Stimulated activated CD8-positive, alpha-beta memory T cell treated with anti-CD3 and anti-CD28 coated beads, Interleukin-7, amount 100 ng/mL, for 24 hours (primary cell): ENCODE measurements around the gene AQP2.
A peak's percentile ranks its signal among the peaks of the same experiment; 100 is the strongest.

ENCODE experiments used
- DNase-seq: peaks from one replicate; pipeline ENCODE4 v3.0.0-alpha.2; 2020; ENCODE audit warnings: low read depth

The AQP2 gene

GRCh38 chr12:49941556-49942511, 8.7 kb upstream of the AQP2 start:
- DNase-seq, result no peak

- DNase-seq, result no peak
Observed at GRCh38 chr12:49942512-49942893, 8.0 kb upstream of the AQP2 start.

- no peak for DNase-seq
Observed at GRCh38 chr12:49942921-49943624, 7.5 kb upstream of the AQP2 start.

GRCh38 chr12:49943625-49943960, 6.9 kb upstream of the AQP2 start:
- no peak for DNase-seq

- DNase-seq, result no peak
Observed at GRCh38 chr12:49944046-49944445, 6.5 kb upstream of the AQP2 start.

GRCh38 chr12:49944718-49945117, 5.8 kb upstream of the AQP2 start:
- no peak for DNase-seq

GRCh38 chr12:49945394-49946080, 5.0 kb upstream of the AQP2 start:
- DNase-seq, result peak; percentile 76

GRCh38 chr12:49946086-49946485, 4.5 kb upstream of the AQP2 start:
- DNase-seq, result no peak

- no peak for DNase-seq
Observed at GRCh38 chr12:49946497-49946896, 4.0 kb upstream of the AQP2 start.

GRCh38 chr12:49947593-49948226, 2.8 kb upstream of the AQP2 start:
- no peak for DNase-seq

GRCh38 chr12:49948866-49949845, 1.4 kb upstream of the AQP2 start:
- DNase-seq, result no peak

- DNase-seq, result no peak
Observed at GRCh38 chr12:49949866-49950265, 671 bp upstream of the AQP2 start.

- DNase-seq, result no peak
Observed at GRCh38 chr12:49951411-49952240, 1.1 kb downstream of the AQP2 start.

- DNase-seq, result no peak
Observed at GRCh38 chr12:49952391-49953055, 2.0 kb downstream of the AQP2 start.

GRCh38 chr12:49953151-49953550, 2.6 kb downstream of the AQP2 start:
- no peak for DNase-seq

GRCh38 chr12:49953961-49954846, 3.7 kb downstream of the AQP2 start:
- DNase-seq, result no peak

GRCh38 chr12:49954863-49955830, 4.6 kb downstream of the AQP2 start:
- DNase-seq, result no peak
